Keratinocyte (primary cell): ENCODE measurements around the gene PGLYRP2. TPM values are rescaled to one million over a fixed set of nuclear protein-coding genes. Genes with fewer than 3 reads are reported as not detected.

Experiments used
- DNase-seq: peaks from one replicate; pipeline ENCODE4 v3.0.0-alpha.2; 2011; ENCODE audit warnings: low read depth, missing footprints, low spot score
- FAIRE-seq: peaks from 2 replicates; lab custom pipeline; 2011; peaks lifted over from hg19 to GRCh38; lab: Jason Lieb, UNC
- H2AFZ ChIP-seq: 2 replicates; pipeline ENCODE4 v1.6.0; 2012; ENCODE audit warnings: low read length, control low read depth, inconsistent platforms; ENCODE audit not compliant: control insufficient read depth
- H3K27ac ChIP-seq: 2 replicates; pipeline ENCODE4 v1.5.1; 2011; ENCODE audit warnings: low read length; ENCODE audit not compliant: control insufficient read depth, insufficient read depth
- H3K27me3 ChIP-seq: 3 replicates; pipeline ENCODE4 v1.6.0; 2011; ENCODE audit warnings: low read length; ENCODE audit not compliant: control insufficient read depth, insufficient read depth; ENCODE audit errors: extremely low read depth
- H3K36me3 ChIP-seq, 2 experiments: 2 replicates in 1 of 2; 3 replicates in 1 of 2; pipeline ENCODE4 v1.5.1; 2011; ENCODE audit warnings: low read length in 2 of 2, mild to moderate bottlenecking in 1 of 2; ENCODE audit not compliant: control insufficient read depth in 2 of 2, insufficient read depth in 2 of 2; ENCODE audit errors: extremely low read depth in 1 of 2
- H3K4me1 ChIP-seq: 3 replicates; pipeline ENCODE4 v1.5.1; 2011; ENCODE audit warnings: low read length; ENCODE audit not compliant: control insufficient read depth, insufficient read depth; ENCODE audit errors: extremely low read depth
- H3K4me2 ChIP-seq: 3 replicates; pipeline ENCODE4 v1.6.0; 2011; ENCODE audit warnings: low read depth, low read length; ENCODE audit not compliant: control insufficient read depth, insufficient read depth; ENCODE audit errors: extremely low read depth
- H3K4me3 ChIP-seq, 3 experiments: fragments of 200-600 bp in 1 of 3; sonication (generic) in 1 of 3; 2 replicates in 2 of 3; 3 replicates in 1 of 3; pipeline ENCODE4 v1.5.1; 2011 to 2016; ENCODE audit warnings: low read length in 3 of 3, mild to moderate bottlenecking in 3 of 3, control low read depth in 2 of 3, inconsistent platforms in 1 of 3, low read depth in 1 of 3, mixed read lengths in 1 of 3, mixed run types in 1 of 3, moderate library complexity in 1 of 3; ENCODE audit not compliant: control insufficient read depth in 2 of 3, insufficient read depth in 2 of 3; ENCODE audit errors: extremely low read depth in 1 of 3
- H3K79me2 ChIP-seq: 2 replicates; pipeline ENCODE4 v1.6.0; 2012; ENCODE audit warnings: low read length; ENCODE audit not compliant: control insufficient read depth, insufficient read depth
- H3K9ac ChIP-seq: 3 replicates; pipeline ENCODE4 v1.6.0; 2011; ENCODE audit warnings: low read length; ENCODE audit not compliant: control insufficient read depth, insufficient read depth; ENCODE audit errors: extremely low read depth
- H3K9me1 ChIP-seq: 3 replicates; pipeline ENCODE4 v1.6.0; 2011; ENCODE audit warnings: low read length; ENCODE audit not compliant: control insufficient read depth, insufficient read depth; ENCODE audit errors: extremely low read depth
- H3K9me3 ChIP-seq: 2 replicates; pipeline ENCODE4 v1.5.1; 2012; ENCODE audit warnings: low read depth, low read length; ENCODE audit not compliant: control insufficient read depth
- H4K20me1 ChIP-seq: 3 replicates; pipeline ENCODE4 v1.6.0; 2011; ENCODE audit warnings: low read length; ENCODE audit not compliant: control insufficient read depth, insufficient read depth; ENCODE audit errors: extremely low read depth
- EZH2 ChIP-seq: IDR thresholded peaks from one replicate; pipeline ENCODE4 v1.6.1; 2012; ENCODE audit warnings: inconsistent platforms, mild to moderate bottlenecking, low read length, moderate library complexity
- dilution Hi-C: fragments of 300-500 bp; cut with MboI; formaldehyde crosslinking; loops from one replicate; pipeline ENCODE4 v1.7.0; 2020; ENCODE audit warnings: low sequenced_read_pairs; ENCODE audit not compliant: extremely low pct_ligation_motif_present
- polyA plus RNA-seq, 5 experiments: library from polyadenylated mRNA; depleted of rRNA in 3 of 5; stranded (reverse) in 3 of 5; stranded (forward) in 1 of 5; unstranded in 1 of 5; fragments of >200 nt; gene quantifications; 1 replicate in 1 of 5; 2 replicates in 3 of 5; 3 replicates in 1 of 5; pipeline versions ENCODE4 v1.2.1 to v1.2.3, GENCODE V29; 2011 to 2012; ENCODE audit warnings: missing spikeins in 2 of 5, low read depth in 1 of 5, low replicate concordance in 1 of 5
- TF ChIP-seq, protein P1 (sequence below), 3 experiments: IDR thresholded peaks in 1 of 3; conservative IDR thresholded peaks in 1 of 3; optimal IDR thresholded peaks in 1 of 3; 2 replicates in 2 of 3; 3 replicates in 1 of 3; pipeline versions ENCODE3 to v1.5.1; 2011; ENCODE audit warnings: low read length in 3 of 3, mild to moderate bottlenecking in 3 of 3, moderate library complexity in 2 of 3, control low read depth in 1 of 3, inconsistent platforms in 1 of 3; ENCODE audit not compliant: insufficient read depth in 2 of 3; ENCODE audit errors: extremely low read depth in 1 of 3

The PGLYRP2 gene
- polyA plus RNA-seq, 1 donor (not counting 4 experiments of a cell fraction or from before 2014, with no cell fraction given) = not detected

DNA sequence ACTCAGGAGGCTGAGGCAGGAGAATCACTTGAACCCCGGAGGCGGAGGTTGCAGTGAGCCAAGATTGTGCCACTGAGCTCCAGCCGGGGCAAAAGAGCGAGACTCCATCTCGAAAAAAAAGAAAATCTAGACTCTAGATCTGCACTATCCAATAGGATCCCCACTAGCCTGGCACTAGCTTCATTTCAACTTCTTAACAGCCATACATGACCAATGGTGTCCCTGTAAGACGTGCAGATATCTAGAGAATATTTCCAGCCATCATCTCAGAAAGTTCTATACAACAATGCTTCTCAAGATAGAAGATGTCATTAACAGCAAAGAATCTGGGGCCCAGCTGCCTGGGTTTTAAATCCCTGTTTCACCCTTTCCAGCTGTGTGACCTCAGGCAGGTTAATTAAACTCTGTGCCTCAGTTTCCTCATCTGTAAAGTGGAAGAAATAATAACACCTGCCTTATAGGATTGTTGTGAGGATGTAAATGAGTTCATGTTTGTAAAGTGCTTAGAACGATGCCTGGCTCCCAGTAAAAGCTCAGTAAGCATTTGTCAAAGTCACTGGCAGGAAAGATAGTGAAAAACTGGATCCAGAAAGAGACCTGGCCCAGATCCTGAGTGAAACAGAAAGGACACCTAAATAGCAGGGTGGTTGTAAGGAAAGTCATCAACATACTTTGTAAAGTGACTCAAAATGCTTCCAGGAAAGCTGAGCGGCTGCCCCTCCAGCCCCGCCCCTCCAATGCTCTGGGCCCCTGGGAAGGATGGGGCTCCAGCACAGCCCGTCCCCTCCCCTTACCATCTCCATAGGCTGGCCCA lies 43.1 kb downstream of the PGLYRP2 start:
- no peaks in the 10 kb centered on the region for H3K36me3 ChIP-seq
- H3K27ac ChIP-seq = no peak overlapping the region
- no peak overlapping the region for H3K4me2 ChIP-seq
- no peak for FAIRE-seq
- H3K4me1 ChIP-seq = peaks cover 4% of the 10 kb centered on the region
- no peaks in the 10 kb centered on the region for H3K9me3 ChIP-seq
- dilution Hi-C loops = no loop called here
- H4K20me1 ChIP-seq = no peaks in the 10 kb centered on the region
- H3K4me3 ChIP-seq = no peak overlapping the region
- peaks cover 11% of the 10 kb centered on the region for H3K79me2 ChIP-seq
- TF ChIP-seq, protein P1, sequence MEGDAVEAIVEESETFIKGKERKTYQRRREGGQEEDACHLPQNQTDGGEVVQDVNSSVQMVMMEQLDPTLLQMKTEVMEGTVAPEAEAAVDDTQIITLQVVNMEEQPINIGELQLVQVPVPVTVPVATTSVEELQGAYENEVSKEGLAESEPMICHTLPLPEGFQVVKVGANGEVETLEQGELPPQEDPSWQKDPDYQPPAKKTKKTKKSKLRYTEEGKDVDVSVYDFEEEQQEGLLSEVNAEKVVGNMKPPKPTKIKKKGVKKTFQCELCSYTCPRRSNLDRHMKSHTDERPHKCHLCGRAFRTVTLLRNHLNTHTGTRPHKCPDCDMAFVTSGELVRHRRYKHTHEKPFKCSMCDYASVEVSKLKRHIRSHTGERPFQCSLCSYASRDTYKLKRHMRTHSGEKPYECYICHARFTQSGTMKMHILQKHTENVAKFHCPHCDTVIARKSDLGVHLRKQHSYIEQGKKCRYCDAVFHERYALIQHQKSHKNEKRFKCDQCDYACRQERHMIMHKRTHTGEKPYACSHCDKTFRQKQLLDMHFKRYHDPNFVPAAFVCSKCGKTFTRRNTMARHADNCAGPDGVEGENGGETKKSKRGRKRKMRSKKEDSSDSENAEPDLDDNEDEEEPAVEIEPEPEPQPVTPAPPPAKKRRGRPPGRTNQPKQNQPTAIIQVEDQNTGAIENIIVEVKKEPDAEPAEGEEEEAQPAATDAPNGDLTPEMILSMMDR (optimal IDR thresholded peaks at IDR 0.05 in 1 of 3, IDR thresholded peaks at IDR 0.05 in 1 of 3, conservative IDR thresholded peaks at IDR 0.05 in 1 of 3; ENCODE audit: extremely low read depth in 1 of 3, insufficient read depth in 2 of 3, low read length in 3 of 3) = no peak
- TF ChIP-seq EZH2 = no peak
- H3K9ac ChIP-seq = no peak overlapping the region
- peaks cover 5% of the 10 kb centered on the region for H3K27me3 ChIP-seq
- H2AFZ ChIP-seq = no peak overlapping the region
- no peak for DNase-seq
- H3K9me1 ChIP-seq = no peaks in the 10 kb centered on the region

GRCh38 chr19:15433519-15434069 lies 45.7 kb downstream of the PGLYRP2 start:
- Histone ChIP-seq H3K27me3 (peaks cover 2% of the 10 kb centered on the region), H3K36me3 (peaks cover 1 to 11% of the 10 kb centered on the region in 2 experiments), H3K9me1 (no peaks in the 10 kb centered on the region), H2AFZ (peak overlapping the region; percentile 61), H4K20me1 (no peaks in the 10 kb centered on the region), H3K9me3 (no peaks in the 10 kb centered on the region), H3K79me2 (peaks cover 37% of the 10 kb centered on the region), H3K4me2 (peak overlapping the region; percentile 92), H3K4me1 (peaks cover 8% of the 10 kb centered on the region), H3K27ac (no peak overlapping the region), H3K4me3 (peak overlapping the region in 2 of 3 experiments; percentile 76 to 81), H3K9ac (no peak overlapping the region)
- no peak for DNase-seq
- FAIRE-seq = no peak
- TF ChIP-seq EZH2 = no peak
- TF ChIP-seq, protein P1 (optimal IDR thresholded peaks at IDR 0.05 in 1 of 3, IDR thresholded peaks at IDR 0.05 in 1 of 3, conservative IDR thresholded peaks at IDR 0.05 in 1 of 3; ENCODE audit: extremely low read depth in 1 of 3, insufficient read depth in 2 of 3, low read length in 3 of 3) = no peak
- dilution Hi-C loops = no loop called here
